Cerebellar nuclear complex (tissue), 1 donor: Measurements from ENCODE around the gene PIM2.
"Not testable (repeated sequence)": the region's sequence is repeated elsewhere in the genome, so short reads cannot be mapped to it uniquely, and the experiment has no call there.

Source experiments
- DNase-seq, 2 experiments: peaks; one replicate each; lab custom pipeline; 2025; lab: John Stamatoyannopoulos, UW

PIM2 gene

GRCh38 chrX:48905090-48905790, 13.6 kb downstream of the PIM2 start:
- DNase-seq = no peak

GRCh38 chrX:48904626-48905025, 14.2 kb downstream of the PIM2 start:
- no peak for DNase-seq

GRCh38 chrX:48904180-48904579, 14.6 kb downstream of the PIM2 start:
- DNase-seq = no peak

GRCh38 chrX:48903290-48903689, 15.5 kb downstream of the PIM2 start:
- no peak for DNase-seq

GRCh38 chrX:48902776-48903175, 16.0 kb downstream of the PIM2 start:
- no peak for DNase-seq

- no peak for DNase-seq
These were observed 16.7 kb downstream of the PIM2 start for GRCh38 chrX:48902135-48902534.

GRCh38 chrX:48901069-48901468, 17.8 kb downstream of the PIM2 start:
- no peak for DNase-seq

- no peak for DNase-seq
These were observed 19.8 kb downstream of the PIM2 start for GRCh38 chrX:48899078-48899410.

- peak; percentile 42 to 71 for DNase-seq
These were observed 21.1 kb downstream of the PIM2 start, which contains the start of the genes PQBP1 and TIMM17B for GRCh38 chrX:48897625-48898306. PQBP1 (plus strand) TSS chrX:48897930; CDS start chrX:48898510, 580 bp downstream. TIMM17B (minus strand) TSS chrX:48897768; CDS start chrX:48897749, 19 bp downstream.

GRCh38 chrX:48897157-48897624, 21.6 kb downstream of the PIM2 start:
- peak in 1 of 2 experiments; percentile 10 for DNase-seq

GRCh38 chrX:48896611-48897011, 22.2 kb downstream of the PIM2 start:
- no peak for DNase-seq

GRCh38 chrX:48894891-48895290, 23.9 kb downstream of the PIM2 start:
- no peak for DNase-seq

GRCh38 chrX:48893556-48894348, 25.1 kb downstream of the PIM2 start:
- no peak for DNase-seq

- DNase-seq = no peak
These were observed 25.9 kb downstream of the PIM2 start for GRCh38 chrX:48892896-48893295.

- DNase-seq = peak in 1 of 2 experiments; percentile 73
These were observed 27.2 kb downstream of the PIM2 start for GRCh38 chrX:48891402-48892288.

GRCh38 chrX:48890934-48891401, 27.9 kb downstream of the PIM2 start:
- DNase-seq = no peak

- DNase-seq = no peak
These were observed 28.4 kb downstream of the PIM2 start for GRCh38 chrX:48890296-48890925.

- DNase-seq = not testable (repeated sequence)
These were observed 32.2 kb downstream of the PIM2 start for GRCh38 chrX:48886586-48886985.

- DNase-seq = no peak
These were observed 35.1 kb downstream of the PIM2 start for GRCh38 chrX:48883729-48884128.

GRCh38 chrX:48876944-48877343, 41.9 kb downstream of the PIM2 start:
- DNase-seq = not testable (repeated sequence)

GRCh38 chrX:48872017-48872416, 46.8 kb downstream of the PIM2 start:
- not testable (repeated sequence) for DNase-seq
